T-helper 2 cell treated with Interferon-gamma antibody and Interleukin-4, amounts not matched to agents 5 μg/mL and 100 μg/mL, for 36 hours (primary cell): Measurements from ENCODE around the gene VSTM2B.
A peak's percentile ranks its signal among the peaks of the same experiment; 100 is the strongest.

Source experiments
- DNase-seq: peaks from one replicate; pipeline ENCODE4 v3.0.0; 2021; ENCODE audit warnings: low spot score
- H3K27ac Mint-ChIP-seq: one replicate; pipeline ENCODE4 v1.8.0; 2021; ENCODE audit warnings: mild to moderate bottlenecking, mixed read lengths
- H3K27me3 Mint-ChIP-seq: one replicate; pipeline ENCODE4 v1.8.0; 2021; ENCODE audit warnings: low read depth, mixed read lengths
- H3K36me3 Mint-ChIP-seq: one replicate; pipeline ENCODE4 v1.8.0; 2021; ENCODE audit warnings: low read depth, mixed read lengths
- H3K4me1 Mint-ChIP-seq: one replicate; pipeline ENCODE4 v1.8.0; 2021; ENCODE audit warnings: low read depth, mixed read lengths
- H3K4me3 Mint-ChIP-seq: one replicate; pipeline ENCODE4 v1.8.0; 2022; ENCODE audit warnings: mild to moderate bottlenecking, moderate library complexity, mixed read lengths
- H3K9me3 Mint-ChIP-seq: one replicate; pipeline ENCODE4 v1.8.0; 2021; ENCODE audit warnings: mixed read lengths

VSTM2B gene

GRCh38 chr19:29527500-29528328, 1.9 kb downstream of the VSTM2B start:
- no peaks in the 10 kb centered on the region for H3K36me3 Mint-ChIP-seq
- H3K27me3 Mint-ChIP-seq, result peaks cover 76% of the 10 kb centered on the region
- peak overlapping the region; percentile 43 for H3K27ac Mint-ChIP-seq
- DNase-seq, result no peak
- peaks cover 15% of the 10 kb centered on the region for H3K4me1 Mint-ChIP-seq
- H3K9me3 Mint-ChIP-seq, result no peaks in the 10 kb centered on the region
- peak overlapping the region; percentile 63 for H3K4me3 Mint-ChIP-seq

GRCh38 chr19:29528350-29528945, 2.7 kb downstream of the VSTM2B start:
- Mint-ChIP-seq H3K4me1 (peaks cover 15% of the 10 kb centered on the region), H3K27me3 (peaks cover 70% of the 10 kb centered on the region), H3K27ac (peak overlapping the region; percentile 65), H3K36me3 (no peaks in the 10 kb centered on the region), H3K9me3 (no peaks in the 10 kb centered on the region), H3K4me3 (peak overlapping the region; percentile 63)
- peak; percentile 71 for DNase-seq

- peak overlapping the region; percentile 15 for H3K4me3 Mint-ChIP-seq
Observed at GRCh38 chr19:29528946-29529645, 3.3 kb downstream of the VSTM2B start.

GRCh38 chr19:29529646-29530539, 4.1 kb downstream of the VSTM2B start:
- H3K4me3 Mint-ChIP-seq, result no peak overlapping the region
- no peaks in the 10 kb centered on the region for H3K9me3 Mint-ChIP-seq
- DNase-seq, result no peak
- H3K27ac Mint-ChIP-seq, result no peak overlapping the region
- H3K36me3 Mint-ChIP-seq, result no peaks in the 10 kb centered on the region
- peaks cover 15% of the 10 kb centered on the region for H3K4me1 Mint-ChIP-seq
- peaks cover 55% of the 10 kb centered on the region for H3K27me3 Mint-ChIP-seq

More at GRCh38 chr19:29528946-29529645, 3.3 kb downstream of the VSTM2B start:
- Mint-ChIP-seq H3K4me1 (peaks cover 15% of the 10 kb centered on the region), H3K9me3 (no peaks in the 10 kb centered on the region), H3K27ac (no peak overlapping the region), H3K36me3 (no peaks in the 10 kb centered on the region), H3K27me3 (peaks cover 63% of the 10 kb centered on the region)
- no peak for DNase-seq

GRCh38 chr19:29530540-29531457, 5.0 kb downstream of the VSTM2B start:
- Mint-ChIP-seq H3K9me3 (no peaks in the 10 kb centered on the region), H3K36me3 (no peaks in the 10 kb centered on the region), H3K4me1 (peaks cover 15% of the 10 kb centered on the region), H3K27me3 (peaks cover 54% of the 10 kb centered on the region), H3K4me3 (no peak overlapping the region), H3K27ac (no peak overlapping the region)
- DNase-seq, result no peak

GRCh38 chr19:29531458-29532025, 5.7 kb downstream of the VSTM2B start:
- no peak overlapping the region for H3K4me3 Mint-ChIP-seq
- H3K9me3 Mint-ChIP-seq, result no peaks in the 10 kb centered on the region
- peaks cover 54% of the 10 kb centered on the region for H3K27me3 Mint-ChIP-seq
- peaks cover 15% of the 10 kb centered on the region for H3K4me1 Mint-ChIP-seq
- H3K36me3 Mint-ChIP-seq, result no peaks in the 10 kb centered on the region
- no peak for DNase-seq
- no peak overlapping the region for H3K27ac Mint-ChIP-seq

- no peak for DNase-seq
- no peak overlapping the region for H3K4me3 Mint-ChIP-seq
- no peak overlapping the region for H3K27ac Mint-ChIP-seq
- H3K4me1 Mint-ChIP-seq, result peaks cover 15% of the 10 kb centered on the region
- no peaks in the 10 kb centered on the region for H3K9me3 Mint-ChIP-seq
- no peaks in the 10 kb centered on the region for H3K36me3 Mint-ChIP-seq
- H3K27me3 Mint-ChIP-seq, result peaks cover 53% of the 10 kb centered on the region
Observed at GRCh38 chr19:29532097-29532496, 6.3 kb downstream of the VSTM2B start.

- H3K4me1 Mint-ChIP-seq, result peaks cover 11% of the 10 kb centered on the region
- H3K27ac Mint-ChIP-seq, result no peak overlapping the region
- no peak overlapping the region for H3K4me3 Mint-ChIP-seq
- peaks cover 45% of the 10 kb centered on the region for H3K27me3 Mint-ChIP-seq
- H3K9me3 Mint-ChIP-seq, result no peaks in the 10 kb centered on the region
- H3K36me3 Mint-ChIP-seq, result no peaks in the 10 kb centered on the region
- DNase-seq, result no peak
Observed at GRCh38 chr19:29532956-29533355, 7.2 kb downstream of the VSTM2B start.

- H3K9me3 Mint-ChIP-seq, result no peaks in the 10 kb centered on the region
- peaks cover 37% of the 10 kb centered on the region for H3K27me3 Mint-ChIP-seq
- no peak for DNase-seq
- peaks cover 7% of the 10 kb centered on the region for H3K4me1 Mint-ChIP-seq
- H3K27ac Mint-ChIP-seq, result no peak overlapping the region
- no peak overlapping the region for H3K4me3 Mint-ChIP-seq
- no peaks in the 10 kb centered on the region for H3K36me3 Mint-ChIP-seq
Observed at GRCh38 chr19:29533578-29534544, 8.1 kb downstream of the VSTM2B start.

- Mint-ChIP-seq H3K4me3 (no peak overlapping the region), H3K4me1 (peaks cover 2% of the 10 kb centered on the region), H3K9me3 (no peaks in the 10 kb centered on the region), H3K27ac (no peak overlapping the region), H3K27me3 (peaks cover 27% of the 10 kb centered on the region), H3K36me3 (no peaks in the 10 kb centered on the region)
- no peak for DNase-seq
Observed at GRCh38 chr19:29535214-29535831, 9.5 kb downstream of the VSTM2B start.

- no peak for DNase-seq
- H3K4me3 Mint-ChIP-seq, result no peak overlapping the region
- no peaks in the 10 kb centered on the region for H3K9me3 Mint-ChIP-seq
- H3K27ac Mint-ChIP-seq, result no peak overlapping the region
- H3K36me3 Mint-ChIP-seq, result no peaks in the 10 kb centered on the region
- H3K4me1 Mint-ChIP-seq, result no peaks in the 10 kb centered on the region
- H3K27me3 Mint-ChIP-seq, result peaks cover 21% of the 10 kb centered on the region
Observed at GRCh38 chr19:29535984-29536508, 10.3 kb downstream of the VSTM2B start.
